HG03135 (cell line): ENCODE measurements around the gene GBP2.

ENCODE experiments used
- ATAC-seq: cut with Tn5 transposase; IDR thresholded peaks from one replicate; pipeline ENCODE4 v1.9.1; 2021; ENCODE audit warnings: mild to moderate bottlenecking, moderate library complexity; ENCODE audit not compliant: unreplicated experiment

The GBP2 gene

DNA sequence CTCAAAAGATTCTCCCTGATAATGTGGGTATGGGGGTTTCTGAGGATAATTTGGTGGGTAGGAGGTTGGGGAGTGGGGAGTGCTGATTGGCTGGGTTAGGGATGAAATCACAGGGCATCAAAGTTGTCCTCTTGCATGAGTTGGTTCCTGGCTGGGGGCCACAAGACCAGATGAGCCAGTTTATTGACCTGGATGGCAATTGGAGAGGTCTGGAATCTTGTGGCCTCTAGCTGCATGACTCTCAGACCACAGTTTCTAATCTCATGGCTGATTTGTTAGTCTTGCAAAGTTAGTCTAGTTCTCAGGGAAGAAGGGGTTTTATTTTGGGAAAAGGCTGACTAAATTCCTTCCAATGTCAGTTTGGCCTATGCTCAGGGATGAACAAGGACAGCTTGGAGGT is 57.6 kb downstream of the GBP2 start:
- ATAC-seq, result no peak

- ATAC-seq, result peak; percentile 45
Observed at GRCh38 chr1:89065079-89065868, 60.6 kb downstream of the GBP2 start, which contains the start of gene GBP1. GBP1 (minus strand) TSS chr1:89065208; CDS start chr1:89063234, 1,974 bp downstream.

- ATAC-seq, result peak; percentile 50
Observed at GRCh38 chr1:89064632-89065031, 61.3 kb downstream of the GBP2 start.

DNA sequence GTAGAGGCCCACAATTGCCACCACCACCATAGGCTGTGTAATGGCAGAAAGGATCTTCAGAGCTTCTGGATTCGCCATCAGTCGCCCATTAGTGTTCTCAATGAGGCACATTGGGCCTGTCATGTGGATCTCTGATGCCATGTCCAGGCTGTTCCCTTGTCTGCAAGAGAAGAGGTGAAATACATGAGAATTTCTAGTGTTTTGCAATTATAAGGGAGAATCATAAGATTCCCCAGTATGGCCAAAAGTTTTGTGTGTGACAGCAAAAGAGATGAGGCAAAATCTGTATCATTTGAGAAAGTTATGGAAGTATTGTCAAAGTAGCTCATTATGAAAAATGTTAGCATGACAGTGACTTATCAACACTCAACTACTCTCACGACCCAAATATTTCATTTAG is 62.8 kb downstream of the GBP2 start:
- no peak for ATAC-seq

GRCh38 chr1:89060091-89060490 is 65.8 kb downstream of the GBP2 start:
- ATAC-seq, result no peak
